Measurements from ENCODE around the gene FRYL.

Gene FRYL

DNA sequence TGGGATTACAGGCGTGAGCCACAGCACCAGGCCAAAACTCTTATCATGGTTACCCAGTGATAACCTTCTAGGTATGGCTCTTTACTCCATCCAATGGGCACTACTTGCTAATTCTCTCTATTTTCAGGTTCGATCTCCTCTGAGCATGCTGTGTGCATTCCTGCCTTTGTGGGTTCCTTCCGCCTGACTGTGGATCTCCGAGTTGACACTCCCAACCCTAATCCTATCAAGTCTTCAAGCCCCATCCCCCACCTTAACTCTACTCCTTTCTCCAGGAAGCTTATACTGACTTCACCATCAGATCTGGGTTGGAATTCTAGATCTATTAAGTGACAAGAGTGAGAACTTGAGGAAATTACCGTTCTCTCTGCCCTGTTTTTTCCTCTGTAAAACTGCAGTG lies 225.5 kb downstream of the FRYL start:
- TF ChIP-seq, protein P1, sequence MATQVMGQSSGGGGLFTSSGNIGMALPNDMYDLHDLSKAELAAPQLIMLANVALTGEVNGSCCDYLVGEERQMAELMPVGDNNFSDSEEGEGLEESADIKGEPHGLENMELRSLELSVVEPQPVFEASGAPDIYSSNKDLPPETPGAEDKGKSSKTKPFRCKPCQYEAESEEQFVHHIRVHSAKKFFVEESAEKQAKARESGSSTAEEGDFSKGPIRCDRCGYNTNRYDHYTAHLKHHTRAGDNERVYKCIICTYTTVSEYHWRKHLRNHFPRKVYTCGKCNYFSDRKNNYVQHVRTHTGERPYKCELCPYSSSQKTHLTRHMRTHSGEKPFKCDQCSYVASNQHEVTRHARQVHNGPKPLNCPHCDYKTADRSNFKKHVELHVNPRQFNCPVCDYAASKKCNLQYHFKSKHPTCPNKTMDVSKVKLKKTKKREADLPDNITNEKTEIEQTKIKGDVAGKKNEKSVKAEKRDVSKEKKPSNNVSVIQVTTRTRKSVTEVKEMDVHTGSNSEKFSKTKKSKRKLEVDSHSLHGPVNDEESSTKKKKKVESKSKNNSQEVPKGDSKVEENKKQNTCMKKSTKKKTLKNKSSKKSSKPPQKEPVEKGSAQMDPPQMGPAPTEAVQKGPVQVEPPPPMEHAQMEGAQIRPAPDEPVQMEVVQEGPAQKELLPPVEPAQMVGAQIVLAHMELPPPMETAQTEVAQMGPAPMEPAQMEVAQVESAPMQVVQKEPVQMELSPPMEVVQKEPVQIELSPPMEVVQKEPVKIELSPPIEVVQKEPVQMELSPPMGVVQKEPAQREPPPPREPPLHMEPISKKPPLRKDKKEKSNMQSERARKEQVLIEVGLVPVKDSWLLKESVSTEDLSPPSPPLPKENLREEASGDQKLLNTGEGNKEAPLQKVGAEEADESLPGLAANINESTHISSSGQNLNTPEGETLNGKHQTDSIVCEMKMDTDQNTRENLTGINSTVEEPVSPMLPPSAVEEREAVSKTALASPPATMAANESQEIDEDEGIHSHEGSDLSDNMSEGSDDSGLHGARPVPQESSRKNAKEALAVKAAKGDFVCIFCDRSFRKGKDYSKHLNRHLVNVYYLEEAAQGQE (IDR thresholded peaks at IDR 0.05; ENCODE audit: insufficient read depth in 1 of 2, low read depth in 2 of 2, low read length in 2 of 2), result no peak
- TF ChIP-seq FOXP2 (optimal IDR thresholded peaks at IDR 0.05; ENCODE audit: borderline replicate concordance, extremely low read depth, extremely low read length, insufficient read depth), result no peak
- no peak for TF ChIP-seq TAF1 (IDR thresholded peaks at IDR 0.05; ENCODE audit: borderline replicate concordance, insufficient read depth, low read length)
- TF ChIP-seq POLR2AphosphoS5 (IDR thresholded peaks at IDR 0.05; ENCODE audit: low read depth, low read length), result no peak
- TF ChIP-seq SIN3A (IDR thresholded peaks at IDR 0.05; ENCODE audit: borderline replicate concordance, insufficient read depth, low read length), result no peak

DNA sequence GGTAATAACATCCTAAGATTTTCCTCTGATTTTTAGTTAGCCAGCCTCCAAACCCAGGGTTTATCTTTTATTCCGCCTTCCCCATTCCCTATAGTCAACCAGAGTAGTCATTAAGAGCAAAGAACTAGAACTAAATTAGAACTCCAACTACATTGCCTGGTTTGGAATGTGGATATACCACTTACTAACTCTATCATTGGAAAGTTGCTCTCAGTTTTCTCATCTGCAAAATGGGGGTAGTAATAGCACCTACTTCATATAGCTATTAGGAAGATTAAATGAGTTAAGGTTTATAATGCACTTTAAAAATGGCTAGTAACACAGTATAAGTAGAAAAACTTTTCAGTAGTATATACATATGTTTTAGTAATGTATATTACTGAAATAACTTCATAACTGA lies 226.4 kb downstream of the FRYL start:
- TF ChIP-seq POLR2AphosphoS5 (IDR thresholded peaks at IDR 0.05; ENCODE audit: low read depth, low read length) (no peak), FOXP2 (optimal IDR thresholded peaks at IDR 0.05; ENCODE audit: borderline replicate concordance, extremely low read depth, extremely low read length, insufficient read depth) (no peak), SIN3A (IDR thresholded peaks at IDR 0.05; ENCODE audit: borderline replicate concordance, insufficient read depth, low read length) (no peak)

- TF ChIP-seq, protein P1 (IDR thresholded peaks at IDR 0.05; ENCODE audit: insufficient read depth in 1 of 2, low read depth in 2 of 2, low read length in 2 of 2), result no peak
- no peak for TF ChIP-seq POLR2AphosphoS5 (IDR thresholded peaks at IDR 0.05; ENCODE audit: low read depth, low read length)
- TF ChIP-seq SIN3A (IDR thresholded peaks at IDR 0.05; ENCODE audit: borderline replicate concordance, insufficient read depth, low read length), result no peak
- TF ChIP-seq TAF1 (IDR thresholded peaks at IDR 0.05; ENCODE audit: borderline replicate concordance, insufficient read depth, low read length), result no peak
- no peak for TF ChIP-seq FOXP2 (optimal IDR thresholded peaks at IDR 0.05; ENCODE audit: borderline replicate concordance, extremely low read depth, extremely low read length, insufficient read depth)
These were observed 233.7 kb downstream of the FRYL start for GRCh38 chr4:48546336-48546735.

DNA sequence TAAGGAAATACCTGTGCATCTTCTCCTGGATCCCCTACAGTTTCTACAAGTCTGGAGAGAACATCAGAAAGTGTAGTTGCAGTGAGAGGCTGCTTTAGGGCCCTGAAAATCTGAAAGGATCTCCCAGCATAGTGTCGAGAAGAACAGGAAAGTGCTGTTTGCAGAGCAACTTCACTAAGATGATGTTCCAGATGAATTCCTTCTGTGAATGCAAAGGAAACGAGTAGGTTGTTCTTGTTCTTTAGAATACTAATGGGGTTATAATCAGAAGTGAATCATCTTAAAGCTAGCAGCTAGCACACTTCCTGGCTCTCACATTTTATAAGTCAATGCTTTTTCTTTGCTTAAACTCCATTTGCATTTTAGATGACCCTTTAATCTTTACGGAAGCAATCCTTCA lies 236.3 kb downstream of the FRYL start:
- no peak for TF ChIP-seq TAF1 (IDR thresholded peaks at IDR 0.05; ENCODE audit: borderline replicate concordance, insufficient read depth, low read length)
- TF ChIP-seq SIN3A (IDR thresholded peaks at IDR 0.05; ENCODE audit: borderline replicate concordance, insufficient read depth, low read length), result no peak
- no peak for TF ChIP-seq FOXP2 (optimal IDR thresholded peaks at IDR 0.05; ENCODE audit: borderline replicate concordance, extremely low read depth, extremely low read length, insufficient read depth)
- TF ChIP-seq POLR2AphosphoS5 (IDR thresholded peaks at IDR 0.05; ENCODE audit: low read depth, low read length), result no peak
- TF ChIP-seq, protein P1 (IDR thresholded peaks at IDR 0.05; ENCODE audit: insufficient read depth in 1 of 2, low read depth in 2 of 2, low read length in 2 of 2), result no peak

DNA sequence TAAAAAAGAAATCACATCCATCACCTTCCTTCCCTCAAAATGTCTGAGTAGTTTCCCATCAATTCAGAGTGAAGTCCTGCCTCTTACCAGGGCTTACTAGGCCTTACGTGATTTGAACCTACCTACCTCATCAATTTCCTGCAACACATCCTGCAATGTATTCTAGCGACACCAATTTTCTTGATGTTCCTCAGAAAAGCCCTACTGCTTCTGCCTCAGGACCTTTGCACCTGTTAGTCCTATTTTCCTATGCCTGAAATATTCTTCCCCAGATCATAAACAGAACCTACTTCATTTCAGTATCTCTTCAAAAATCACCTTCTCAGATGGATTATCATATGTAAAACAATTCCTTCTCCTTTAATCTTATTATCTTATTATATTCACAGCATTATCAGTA lies 237.2 kb downstream of the FRYL start:
- TF ChIP-seq, protein P1 (IDR thresholded peaks at IDR 0.05; ENCODE audit: insufficient read depth in 1 of 2, low read depth in 2 of 2, low read length in 2 of 2), result no peak
- TF ChIP-seq TAF1 (IDR thresholded peaks at IDR 0.05; ENCODE audit: borderline replicate concordance, insufficient read depth, low read length) (no peak), SIN3A (IDR thresholded peaks at IDR 0.05; ENCODE audit: borderline replicate concordance, insufficient read depth, low read length) (no peak), POLR2AphosphoS5 (IDR thresholded peaks at IDR 0.05; ENCODE audit: low read depth, low read length) (no peak), FOXP2 (optimal IDR thresholded peaks at IDR 0.05; ENCODE audit: borderline replicate concordance, extremely low read depth, extremely low read length, insufficient read depth) (no peak)
